ENCODE measurements around the gene C13orf42.
A peak's percentile ranks its signal among the peaks of the same experiment; 100 is the strongest.

C13orf42 gene

GRCh38 chr13:51070005-51070649 is 40.9 kb downstream of the C13orf42 start:
- POLR2A ChIA-PET (ENCODE audit: low non-redundant PET): no interaction called here
- CTCF ChIA-PET: interaction anchor here (0.6 to 1.3 kb wide), 3 partner anchors 100 to 1080 kb away, joined by 3 to 6 read pairs (median 4); no protein-coding TSS in a partner anchor
- peak; percentile 88 for TF ChIP-seq CTCF (conservative IDR thresholded peaks at IDR 0.05; ENCODE audit: low read depth)
- peak; percentile 60 for DNase-seq (ENCODE audit: low spot score)
- no peak overlapping the region for H3K27ac ChIP-seq

- CTCF ChIA-PET: interaction anchor here (0.6 to 1.2 kb wide), 3 partner anchors 13 to 127 kb away, joined by 3 to 5 read pairs (median 4); no protein-coding TSS in a partner anchor
- DNase-seq (ENCODE audit: low spot score): no peak
- H3K27ac ChIP-seq: no peak overlapping the region
- no peak for TF ChIP-seq CTCF (conservative IDR thresholded peaks at IDR 0.05; ENCODE audit: low read depth)
- POLR2A ChIA-PET (ENCODE audit: low non-redundant PET): no interaction called here
These were observed 42.6 kb downstream of the C13orf42 start for GRCh38 chr13:51068501-51068900.

GRCh38 chr13:51067706-51068105 is 43.4 kb downstream of the C13orf42 start:
- ChIA-PET CTCF (interaction anchor here (0.6 kb wide), 1 partner anchor 105 kb away, joined by 3 read pairs; no protein-coding TSS in a partner anchor), POLR2A (ENCODE audit: low non-redundant PET) (no interaction called here)
- DNase-seq (ENCODE audit: low spot score): no peak
- no peak overlapping the region for H3K27ac ChIP-seq
- TF ChIP-seq CTCF (conservative IDR thresholded peaks at IDR 0.05; ENCODE audit: low read depth): no peak

- no peak overlapping the region for H3K27ac ChIP-seq
- no peak for DNase-seq (ENCODE audit: low spot score)
- ChIA-PET POLR2A (ENCODE audit: low non-redundant PET) (no interaction called here), CTCF (interaction anchor here (0.6 kb wide), 1 partner anchor 105 kb away, joined by 3 read pairs; no protein-coding TSS in a partner anchor)
- no peak for TF ChIP-seq CTCF (conservative IDR thresholded peaks at IDR 0.05; ENCODE audit: low read depth)
These were observed 43.8 kb downstream of the C13orf42 start for GRCh38 chr13:51067210-51067701.

- POLR2A ChIA-PET (ENCODE audit: low non-redundant PET): no interaction called here
- DNase-seq (ENCODE audit: low spot score): no peak
- TF ChIP-seq CTCF (conservative IDR thresholded peaks at IDR 0.05; ENCODE audit: low read depth): no peak
- CTCF ChIA-PET: interaction anchor here (0.9 kb wide), 1 partner anchor 154 kb away, joined by 5 read pairs; no protein-coding TSS in a partner anchor
- no peak overlapping the region for H3K27ac ChIP-seq
These were observed 44.8 kb downstream of the C13orf42 start for GRCh38 chr13:51066091-51066831.

GRCh38 chr13:51065372-51066090 is 45.5 kb downstream of the C13orf42 start:
- no peak overlapping the region for H3K27ac ChIP-seq
- ChIA-PET CTCF (interaction anchor here (0.9 kb wide), 1 partner anchor 153 kb away, joined by 5 read pairs; no protein-coding TSS in a partner anchor), POLR2A (ENCODE audit: low non-redundant PET) (no interaction called here)
- DNase-seq (ENCODE audit: low spot score): no peak
- no peak for TF ChIP-seq CTCF (conservative IDR thresholded peaks at IDR 0.05; ENCODE audit: low read depth)
